Measurements from ENCODE around the gene NACAD. TPM values are rescaled to one million over a fixed set of nuclear protein-coding genes. Genes with fewer than 3 reads are reported as not detected.
A peak's percentile ranks its signal among the peaks of the same experiment; 100 is the strongest.

The NACAD gene
- total RNA-seq, 1 experiment from 2014 or later: 5.5 TPM

DNA sequence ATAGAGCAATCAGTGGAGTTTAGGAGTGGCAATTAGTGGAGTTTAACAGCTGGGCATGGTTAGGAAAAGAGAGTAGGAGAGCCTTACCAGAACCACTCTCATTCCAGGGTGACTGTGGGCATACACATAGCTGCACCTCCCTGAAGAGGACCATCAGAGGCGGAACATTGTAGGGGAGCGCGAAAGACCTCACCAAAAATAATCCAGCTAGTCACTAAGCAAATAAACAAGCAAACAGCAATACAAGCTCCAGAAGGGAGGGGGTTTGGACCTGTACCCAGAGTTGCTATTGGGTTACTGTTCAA is 4.1 kb upstream of the NACAD start:
- Mint-ChIP-seq H3K27me3 (ENCODE audit: low read depth) (peaks cover 18% of the 10 kb centered on the region), H3K36me3 (no peaks in the 10 kb centered on the region), H3K4me1 (peaks cover 15% of the 10 kb centered on the region), H3K27ac (peak overlapping the region; percentile 57), H3K9me3 (no peaks in the 10 kb centered on the region), H3K4me3 (no peak overlapping the region)
- ATAC-seq (peak; percentile 4), DNase-seq (ENCODE audit: low spot score) (no peak)
- POLR2A ChIA-PET: no interaction called here
- CTCF ChIA-PET: interaction anchor here (0.8 to 1.9 kb wide), 3 partner anchors 23 to 128 kb away, joined by 3 to 7 read pairs (median 3); no protein-coding TSS in a partner anchor
- TF ChIP-seq FOXK1 (CRISPR knock-in tag; IDR thresholded peaks at IDR 0.05) (no peak), ATF1 (CRISPR knock-in tag; IDR thresholded peaks at IDR 0.05) (no peak), ZNF671 (CRISPR knock-in tag; IDR thresholded peaks at IDR 0.05) (no peak), ZNF219 (CRISPR knock-in tag; IDR thresholded peaks at IDR 0.05; ENCODE audit: borderline replicate concordance) (no peak), CREM (CRISPR knock-in tag; IDR thresholded peaks at IDR 0.05) (no peak), ZNF138 (CRISPR knock-in tag; conservative IDR thresholded peaks at IDR 0.05) (no peak), IRF2 (CRISPR knock-in tag; IDR thresholded peaks at IDR 0.05; ENCODE audit: borderline replicate concordance, low read depth) (no peak), TEAD1 (CRISPR knock-in tag; IDR thresholded peaks at IDR 0.05) (no peak), FOXP1 (CRISPR knock-in tag; IDR thresholded peaks at IDR 0.05; ENCODE audit: borderline replicate concordance) (no peak), SMAD4 (CRISPR knock-in tag; IDR thresholded peaks at IDR 0.05) (no peak), SOX15 (CRISPR knock-in tag; IDR thresholded peaks at IDR 0.05) (no peak), TEAD4 (CRISPR knock-in tag; IDR thresholded peaks at IDR 0.05) (no peak)
- TF ChIP-seq, protein P1, sequence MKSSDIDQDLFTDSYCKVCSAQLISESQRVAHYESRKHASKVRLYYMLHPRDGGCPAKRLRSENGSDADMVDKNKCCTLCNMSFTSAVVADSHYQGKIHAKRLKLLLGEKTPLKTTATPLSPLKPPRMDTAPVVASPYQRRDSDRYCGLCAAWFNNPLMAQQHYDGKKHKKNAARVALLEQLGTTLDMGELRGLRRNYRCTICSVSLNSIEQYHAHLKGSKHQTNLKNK (CRISPR knock-in tag; IDR thresholded peaks at IDR 0.05): no peak
- TF ChIP-seq, protein P2, sequence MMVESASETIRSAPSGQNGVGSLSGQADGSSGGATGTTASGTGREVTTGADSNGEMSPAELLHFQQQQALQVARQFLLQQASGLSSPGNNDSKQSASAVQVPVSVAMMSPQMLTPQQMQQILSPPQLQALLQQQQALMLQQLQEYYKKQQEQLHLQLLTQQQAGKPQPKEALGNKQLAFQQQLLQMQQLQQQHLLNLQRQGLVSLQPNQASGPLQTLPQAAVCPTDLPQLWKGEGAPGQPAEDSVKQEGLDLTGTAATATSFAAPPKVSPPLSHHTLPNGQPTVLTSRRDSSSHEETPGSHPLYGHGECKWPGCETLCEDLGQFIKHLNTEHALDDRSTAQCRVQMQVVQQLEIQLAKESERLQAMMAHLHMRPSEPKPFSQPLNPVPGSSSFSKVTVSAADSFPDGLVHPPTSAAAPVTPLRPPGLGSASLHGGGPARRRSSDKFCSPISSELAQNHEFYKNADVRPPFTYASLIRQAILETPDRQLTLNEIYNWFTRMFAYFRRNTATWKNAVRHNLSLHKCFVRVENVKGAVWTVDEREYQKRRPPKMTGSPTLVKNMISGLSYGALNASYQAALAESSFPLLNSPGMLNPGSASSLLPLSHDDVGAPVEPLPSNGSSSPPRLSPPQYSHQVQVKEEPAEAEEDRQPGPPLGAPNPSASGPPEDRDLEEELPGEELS (CRISPR knock-in tag; IDR thresholded peaks at IDR 0.05): no peak
- TF ChIP-seq, protein P3, sequence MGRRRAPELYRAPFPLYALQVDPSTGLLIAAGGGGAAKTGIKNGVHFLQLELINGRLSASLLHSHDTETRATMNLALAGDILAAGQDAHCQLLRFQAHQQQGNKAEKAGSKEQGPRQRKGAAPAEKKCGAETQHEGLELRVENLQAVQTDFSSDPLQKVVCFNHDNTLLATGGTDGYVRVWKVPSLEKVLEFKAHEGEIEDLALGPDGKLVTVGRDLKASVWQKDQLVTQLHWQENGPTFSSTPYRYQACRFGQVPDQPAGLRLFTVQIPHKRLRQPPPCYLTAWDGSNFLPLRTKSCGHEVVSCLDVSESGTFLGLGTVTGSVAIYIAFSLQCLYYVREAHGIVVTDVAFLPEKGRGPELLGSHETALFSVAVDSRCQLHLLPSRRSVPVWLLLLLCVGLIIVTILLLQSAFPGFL (CRISPR knock-in tag; IDR thresholded peaks at IDR 0.05; ENCODE audit: borderline replicate concordance): no peak

DNA sequence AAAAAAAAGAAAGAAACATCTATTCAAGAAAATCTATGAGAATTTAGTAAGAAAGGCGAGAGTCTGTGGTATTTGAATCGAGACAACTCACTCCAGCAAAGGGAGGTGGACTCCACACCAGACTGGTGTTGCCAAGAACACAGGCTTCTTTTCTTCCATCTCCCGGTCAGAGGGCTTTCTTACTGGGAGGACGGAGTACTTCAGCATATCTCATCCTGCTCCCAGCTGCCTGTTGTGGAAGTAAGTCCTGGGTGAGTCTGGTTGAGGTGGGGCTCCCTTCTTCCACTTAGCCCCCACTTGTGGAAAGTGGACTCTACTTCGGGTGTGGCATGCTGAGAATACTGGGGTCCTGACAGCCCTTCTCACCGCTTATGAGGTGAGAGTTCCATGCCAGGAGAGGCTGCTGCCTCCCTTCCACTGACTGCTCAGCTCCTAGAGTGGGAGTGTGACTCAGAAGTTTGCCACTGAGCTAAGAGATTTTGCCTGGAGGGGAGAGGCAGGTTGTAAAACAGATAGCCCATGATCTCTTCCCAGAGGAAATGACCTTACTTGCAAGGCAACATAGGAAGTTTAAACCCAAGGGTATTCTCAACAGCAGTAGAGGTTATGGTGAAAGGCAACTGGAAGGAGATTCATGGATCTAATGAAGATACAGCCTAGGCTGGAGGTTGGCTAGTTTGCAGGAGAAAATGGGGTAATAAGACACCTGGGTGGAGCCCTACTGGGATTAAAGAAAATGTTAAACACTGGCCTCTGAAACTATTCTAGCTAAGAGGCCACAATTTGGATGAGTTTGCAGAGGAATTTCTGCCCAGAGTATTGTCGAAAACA is 3.5 kb upstream of the NACAD start:
- no peaks in the 10 kb centered on the region for H3K9me3 Mint-ChIP-seq
- no peak for DNase-seq (ENCODE audit: low spot score)
- peaks cover 15% of the 10 kb centered on the region for H3K4me1 Mint-ChIP-seq
- H3K36me3 Mint-ChIP-seq: no peaks in the 10 kb centered on the region
- peak overlapping the region; percentile 57 for H3K27ac Mint-ChIP-seq
- peaks cover 20% of the 10 kb centered on the region for H3K27me3 Mint-ChIP-seq (ENCODE audit: low read depth)
- H3K4me3 Mint-ChIP-seq: no peak overlapping the region
- TF ChIP-seq ZNF219 (CRISPR knock-in tag; IDR thresholded peaks at IDR 0.05; ENCODE audit: borderline replicate concordance) (no peak), RELA (CRISPR knock-in tag; IDR thresholded peaks at IDR 0.05; ENCODE audit: borderline replicate concordance) (no peak), ZNF317 (CRISPR knock-in tag; IDR thresholded peaks at IDR 0.05; ENCODE audit: borderline replicate concordance, low read depth) (no peak), JUN (CRISPR knock-in tag; IDR thresholded peaks at IDR 0.05) (no peak), GTF2I (CRISPR knock-in tag; conservative IDR thresholded peaks at IDR 0.05) (no peak), ZNF263 (CRISPR knock-in tag; IDR thresholded peaks at IDR 0.05; ENCODE audit: low read depth) (no peak), ZBTB21 (CRISPR knock-in tag; IDR thresholded peaks at IDR 0.05; ENCODE audit: borderline replicate concordance) (no peak)
- TF ChIP-seq, protein P4, sequence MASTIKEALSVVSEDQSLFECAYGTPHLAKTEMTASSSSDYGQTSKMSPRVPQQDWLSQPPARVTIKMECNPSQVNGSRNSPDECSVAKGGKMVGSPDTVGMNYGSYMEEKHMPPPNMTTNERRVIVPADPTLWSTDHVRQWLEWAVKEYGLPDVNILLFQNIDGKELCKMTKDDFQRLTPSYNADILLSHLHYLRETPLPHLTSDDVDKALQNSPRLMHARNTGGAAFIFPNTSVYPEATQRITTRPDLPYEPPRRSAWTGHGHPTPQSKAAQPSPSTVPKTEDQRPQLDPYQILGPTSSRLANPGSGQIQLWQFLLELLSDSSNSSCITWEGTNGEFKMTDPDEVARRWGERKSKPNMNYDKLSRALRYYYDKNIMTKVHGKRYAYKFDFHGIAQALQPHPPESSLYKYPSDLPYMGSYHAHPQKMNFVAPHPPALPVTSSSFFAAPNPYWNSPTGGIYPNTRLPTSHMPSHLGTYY (CRISPR knock-in tag; IDR thresholded peaks at IDR 0.05): no peak
- TF ChIP-seq, protein P5, sequence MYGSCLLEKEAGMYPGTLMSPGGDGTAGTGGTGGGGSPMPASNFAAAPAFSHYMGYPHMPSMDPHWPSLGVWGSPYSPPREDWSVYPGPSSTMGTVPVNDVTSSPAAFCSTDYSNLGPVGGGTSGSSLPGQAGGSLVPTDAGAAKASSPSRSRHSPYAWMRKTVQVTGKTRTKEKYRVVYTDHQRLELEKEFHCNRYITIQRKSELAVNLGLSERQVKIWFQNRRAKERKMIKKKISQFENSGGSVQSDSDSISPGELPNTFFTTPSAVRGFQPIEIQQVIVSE (CRISPR knock-in tag; IDR thresholded peaks at IDR 0.05; ENCODE audit: borderline replicate concordance): no peak
- ATAC-seq: peak; percentile 25
- CTCF ChIA-PET: interaction anchor here (0.8 to 1.9 kb wide), 3 partner anchors 22 to 128 kb away, joined by 3 to 7 read pairs (median 3); no protein-coding TSS in a partner anchor
- POLR2A ChIA-PET: interaction anchor here (0.5 to 0.6 kb wide), 2 partner anchors 179 to 540 kb away, joined by 4 read pairs; no protein-coding TSS in a partner anchor
